Measurements from ENCODE around the gene CGREF1. TPM values are rescaled to one million over a fixed set of nuclear protein-coding genes. Genes with fewer than 3 reads are reported as not detected.
A peak's percentile ranks its signal among the peaks of the same experiment; 100 is the strongest.

The CGREF1 gene
- total and polyA plus RNA-seq, 4 donors: 0.98 to 16.1 (median 11.7) TPM

DNA sequence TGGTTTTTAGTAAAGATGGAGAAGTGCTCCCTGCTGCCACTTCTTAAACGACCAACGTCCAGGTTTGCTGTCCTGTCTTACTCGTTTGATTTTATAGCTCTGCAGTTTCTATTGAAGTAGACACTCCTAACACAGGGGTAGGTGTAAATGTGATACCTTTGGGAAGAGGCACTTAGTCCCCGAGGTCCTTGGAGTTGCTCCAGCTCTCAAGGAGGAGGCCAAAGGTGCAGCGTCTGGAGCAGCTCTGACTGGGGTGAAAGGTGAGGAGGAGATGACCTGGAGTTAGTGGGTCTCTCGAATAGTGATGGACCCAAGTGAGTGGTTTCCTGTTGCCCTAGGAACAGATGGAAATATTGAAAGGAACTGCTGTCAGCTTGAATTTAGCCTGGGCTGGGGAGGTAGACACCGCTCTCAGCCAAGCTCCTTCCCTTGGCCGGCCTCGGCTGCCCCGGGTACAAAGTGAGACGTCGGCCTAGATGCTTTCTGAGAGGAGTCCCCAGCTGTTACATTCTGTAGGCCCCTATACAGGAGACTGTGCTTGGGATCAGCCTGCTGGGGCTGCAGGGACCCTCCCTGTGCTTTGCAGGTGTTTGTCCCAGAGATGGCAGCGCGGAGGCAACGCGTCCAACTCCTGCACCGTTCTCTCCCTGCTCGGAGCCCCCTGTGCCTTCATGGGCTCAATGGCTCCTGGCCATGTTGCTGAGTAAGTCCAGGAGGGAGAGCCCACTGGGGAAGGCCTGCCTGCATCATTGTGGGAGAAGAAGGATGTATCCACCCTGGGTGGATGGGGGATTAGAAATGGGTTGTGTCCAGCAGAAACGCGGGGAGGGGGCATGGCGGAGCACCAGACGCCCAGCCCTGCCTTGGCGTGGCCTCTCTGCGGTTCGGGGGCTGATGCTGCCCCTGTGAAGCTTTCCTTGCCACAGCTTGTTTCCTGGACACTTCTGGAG lies 26.9 kb downstream of the CGREF1 start:
- Histone ChIP-seq H3K4me1 (ENCODE audit: control insufficient read depth in 4 of 4, insufficient read depth in 4 of 4, low read length in 3 of 4) (peaks cover 26 to 81% (median 69%) of the 10 kb centered on the region in 4 donors), H3K27ac (ENCODE audit: low read depth in 1 of 2, low read length in 2 of 2) (peak overlapping the region; percentile 82 to 87), H3K4me3 (ENCODE audit: low read depth in 1 of 3, low read length in 3 of 3) (no peak overlapping the region), H3K36me3 (ENCODE audit: control insufficient read depth in 4 of 4, insufficient read depth in 3 of 4, low read depth in 1 of 4, low read length in 3 of 4) (peaks cover 3 to 5% (median 4%) of the 10 kb centered on the region in 4 donors), H3K27me3 (ENCODE audit: control insufficient read depth in 4 of 4, insufficient read depth in 4 of 4, low read length in 3 of 4) (no peaks in the 10 kb centered on the region), H3K9ac (ENCODE audit: low read depth in 1 of 2, low read length in 2 of 2) (no peak overlapping the region), H3K9me3 (ENCODE audit: control insufficient read depth in 4 of 4, low read length in 3 of 4) (no peaks in the 10 kb centered on the region)
- no peak for DNase-seq (ENCODE audit: low spot score)
- WGBS: 58% methylated on average over 25 of the region's 25 CpGs
- TF ChIP-seq RXRA (IDR thresholded peaks at IDR 0.05): no peak
- no peak for TF ChIP-seq SP1 (IDR thresholded peaks at IDR 0.05)

DNA sequence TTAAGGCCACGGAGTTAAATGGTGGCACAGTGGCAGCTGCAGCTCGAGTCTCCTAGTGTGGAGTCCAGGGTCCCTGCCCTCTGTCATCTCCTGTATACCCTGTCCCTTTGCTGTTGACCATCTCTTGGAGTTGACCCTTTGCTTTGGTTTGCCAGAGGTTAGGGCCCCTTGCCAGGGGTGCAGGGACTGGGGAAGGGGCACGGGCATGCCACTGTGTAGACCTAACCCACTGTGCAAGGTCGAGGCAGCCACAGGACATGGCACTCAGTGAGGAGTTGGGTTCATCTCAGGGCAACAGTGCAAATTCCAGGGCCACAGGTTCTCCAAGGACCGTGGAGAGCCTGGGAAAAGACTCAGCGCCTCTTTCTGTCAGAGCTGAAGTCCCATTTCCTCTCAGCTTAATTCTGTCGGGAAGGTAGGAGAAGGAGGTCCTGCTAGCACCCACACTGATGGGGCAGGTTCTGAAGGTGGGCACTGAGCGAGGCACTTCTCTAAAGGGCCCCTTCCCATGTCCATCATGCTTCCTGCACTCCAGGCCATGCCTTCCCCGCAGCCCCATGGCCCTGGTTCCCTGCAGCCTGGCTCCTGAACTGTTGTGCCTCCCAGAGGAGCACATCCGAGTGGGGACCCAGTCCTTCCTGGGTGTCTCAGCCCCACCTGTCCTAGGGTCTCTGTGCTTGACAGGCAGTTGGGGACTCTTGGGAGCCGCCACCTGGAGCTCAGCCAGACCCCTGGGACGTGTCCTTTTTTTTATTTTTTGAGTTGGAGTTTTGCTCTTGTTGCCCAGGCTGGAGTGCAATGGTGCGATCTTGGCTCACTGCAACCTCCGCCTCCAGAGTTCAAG lies 29.6 kb downstream of the CGREF1 start:
- no peak for DNase-seq (ENCODE audit: low spot score)
- peak overlapping the region; percentile 63 to 70 (median 63) for H3K4me3 ChIP-seq (ENCODE audit: low read depth in 1 of 3, low read length in 3 of 3)
- peak overlapping the region; percentile 22 to 52 for H3K9ac ChIP-seq (ENCODE audit: low read depth in 1 of 2, low read length in 2 of 2)
- peak overlapping the region; percentile 56 to 60 for H3K27ac ChIP-seq (ENCODE audit: low read depth in 1 of 2, low read length in 2 of 2)
- H3K9me3 ChIP-seq (ENCODE audit: control insufficient read depth in 4 of 4, low read length in 3 of 4): no peaks in the 10 kb centered on the region
- no peaks in the 10 kb centered on the region for H3K27me3 ChIP-seq (ENCODE audit: control insufficient read depth in 4 of 4, insufficient read depth in 4 of 4, low read length in 3 of 4)
- 40% methylated on average over 14 of the region's 14 CpGs for WGBS
- H3K4me1 ChIP-seq (ENCODE audit: control insufficient read depth in 4 of 4, insufficient read depth in 4 of 4, low read length in 3 of 4): peaks cover 11 to 71% (median 53%) of the 10 kb centered on the region in 4 donors
- peaks cover 0 to 1% (median 0%) of the 10 kb centered on the region in 4 donors for H3K36me3 ChIP-seq (ENCODE audit: control insufficient read depth in 4 of 4, insufficient read depth in 3 of 4, low read depth in 1 of 4, low read length in 3 of 4)
- TF ChIP-seq, protein P1, sequence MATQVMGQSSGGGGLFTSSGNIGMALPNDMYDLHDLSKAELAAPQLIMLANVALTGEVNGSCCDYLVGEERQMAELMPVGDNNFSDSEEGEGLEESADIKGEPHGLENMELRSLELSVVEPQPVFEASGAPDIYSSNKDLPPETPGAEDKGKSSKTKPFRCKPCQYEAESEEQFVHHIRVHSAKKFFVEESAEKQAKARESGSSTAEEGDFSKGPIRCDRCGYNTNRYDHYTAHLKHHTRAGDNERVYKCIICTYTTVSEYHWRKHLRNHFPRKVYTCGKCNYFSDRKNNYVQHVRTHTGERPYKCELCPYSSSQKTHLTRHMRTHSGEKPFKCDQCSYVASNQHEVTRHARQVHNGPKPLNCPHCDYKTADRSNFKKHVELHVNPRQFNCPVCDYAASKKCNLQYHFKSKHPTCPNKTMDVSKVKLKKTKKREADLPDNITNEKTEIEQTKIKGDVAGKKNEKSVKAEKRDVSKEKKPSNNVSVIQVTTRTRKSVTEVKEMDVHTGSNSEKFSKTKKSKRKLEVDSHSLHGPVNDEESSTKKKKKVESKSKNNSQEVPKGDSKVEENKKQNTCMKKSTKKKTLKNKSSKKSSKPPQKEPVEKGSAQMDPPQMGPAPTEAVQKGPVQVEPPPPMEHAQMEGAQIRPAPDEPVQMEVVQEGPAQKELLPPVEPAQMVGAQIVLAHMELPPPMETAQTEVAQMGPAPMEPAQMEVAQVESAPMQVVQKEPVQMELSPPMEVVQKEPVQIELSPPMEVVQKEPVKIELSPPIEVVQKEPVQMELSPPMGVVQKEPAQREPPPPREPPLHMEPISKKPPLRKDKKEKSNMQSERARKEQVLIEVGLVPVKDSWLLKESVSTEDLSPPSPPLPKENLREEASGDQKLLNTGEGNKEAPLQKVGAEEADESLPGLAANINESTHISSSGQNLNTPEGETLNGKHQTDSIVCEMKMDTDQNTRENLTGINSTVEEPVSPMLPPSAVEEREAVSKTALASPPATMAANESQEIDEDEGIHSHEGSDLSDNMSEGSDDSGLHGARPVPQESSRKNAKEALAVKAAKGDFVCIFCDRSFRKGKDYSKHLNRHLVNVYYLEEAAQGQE (IDR thresholded peaks at IDR 0.05): peak; percentile 13
- no peak for TF ChIP-seq FOXA2 (IDR thresholded peaks at IDR 0.05)
- TF ChIP-seq SP1 (IDR thresholded peaks at IDR 0.05): no peak
- TF ChIP-seq HNF4A (conservative IDR thresholded peaks at IDR 0.05): peak; percentile 55 to 57
- TF ChIP-seq, protein P2, sequence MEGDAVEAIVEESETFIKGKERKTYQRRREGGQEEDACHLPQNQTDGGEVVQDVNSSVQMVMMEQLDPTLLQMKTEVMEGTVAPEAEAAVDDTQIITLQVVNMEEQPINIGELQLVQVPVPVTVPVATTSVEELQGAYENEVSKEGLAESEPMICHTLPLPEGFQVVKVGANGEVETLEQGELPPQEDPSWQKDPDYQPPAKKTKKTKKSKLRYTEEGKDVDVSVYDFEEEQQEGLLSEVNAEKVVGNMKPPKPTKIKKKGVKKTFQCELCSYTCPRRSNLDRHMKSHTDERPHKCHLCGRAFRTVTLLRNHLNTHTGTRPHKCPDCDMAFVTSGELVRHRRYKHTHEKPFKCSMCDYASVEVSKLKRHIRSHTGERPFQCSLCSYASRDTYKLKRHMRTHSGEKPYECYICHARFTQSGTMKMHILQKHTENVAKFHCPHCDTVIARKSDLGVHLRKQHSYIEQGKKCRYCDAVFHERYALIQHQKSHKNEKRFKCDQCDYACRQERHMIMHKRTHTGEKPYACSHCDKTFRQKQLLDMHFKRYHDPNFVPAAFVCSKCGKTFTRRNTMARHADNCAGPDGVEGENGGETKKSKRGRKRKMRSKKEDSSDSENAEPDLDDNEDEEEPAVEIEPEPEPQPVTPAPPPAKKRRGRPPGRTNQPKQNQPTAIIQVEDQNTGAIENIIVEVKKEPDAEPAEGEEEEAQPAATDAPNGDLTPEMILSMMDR (IDR thresholded peaks at IDR 0.05; ENCODE audit: low read depth, low read length, missing input control): no peak
- TF ChIP-seq RXRA (IDR thresholded peaks at IDR 0.05): peak; percentile 53 to 60
- no peak for TF ChIP-seq RAD21 (IDR thresholded peaks at IDR 0.05)
- TF ChIP-seq FOXA1 (IDR thresholded peaks at IDR 0.05): no peak
- no peak for TF ChIP-seq NR2F2 (IDR thresholded peaks at IDR 0.05)
- no peak for TF ChIP-seq EGR1 (IDR thresholded peaks at IDR 0.05; ENCODE audit: low read depth in 2 of 2)
